Esophagus squamous epithelium (tissue), 4 donors: ENCODE data around the gene ATP7A.

Source experiments
- POLR2A ChIP-seq, 4 donors: fragments of 450-650 bp; IDR thresholded peaks; one replicate each; pipeline ENCODE4 v1.6.1; 2017; ENCODE audit warnings: antibody characterized with exemption in 4 of 4, mild to moderate bottlenecking in 4 of 4, moderate library complexity in 3 of 4
- TF ChIP-seq, protein P1 (sequence below), 6 experiments: fragments of 450-650 bp in 4 of 6; fragments of 200-600 bp in 2 of 6; sonication (generic) in 2 of 6; IDR thresholded peaks; one replicate each; pipeline ENCODE4 v1.5.1; 2016 to 2019; ENCODE audit warnings: antibody characterized with exemption in 6 of 6, mild to moderate bottlenecking in 4 of 6, moderate library complexity in 4 of 6

- TF ChIP-seq, protein P1, sequence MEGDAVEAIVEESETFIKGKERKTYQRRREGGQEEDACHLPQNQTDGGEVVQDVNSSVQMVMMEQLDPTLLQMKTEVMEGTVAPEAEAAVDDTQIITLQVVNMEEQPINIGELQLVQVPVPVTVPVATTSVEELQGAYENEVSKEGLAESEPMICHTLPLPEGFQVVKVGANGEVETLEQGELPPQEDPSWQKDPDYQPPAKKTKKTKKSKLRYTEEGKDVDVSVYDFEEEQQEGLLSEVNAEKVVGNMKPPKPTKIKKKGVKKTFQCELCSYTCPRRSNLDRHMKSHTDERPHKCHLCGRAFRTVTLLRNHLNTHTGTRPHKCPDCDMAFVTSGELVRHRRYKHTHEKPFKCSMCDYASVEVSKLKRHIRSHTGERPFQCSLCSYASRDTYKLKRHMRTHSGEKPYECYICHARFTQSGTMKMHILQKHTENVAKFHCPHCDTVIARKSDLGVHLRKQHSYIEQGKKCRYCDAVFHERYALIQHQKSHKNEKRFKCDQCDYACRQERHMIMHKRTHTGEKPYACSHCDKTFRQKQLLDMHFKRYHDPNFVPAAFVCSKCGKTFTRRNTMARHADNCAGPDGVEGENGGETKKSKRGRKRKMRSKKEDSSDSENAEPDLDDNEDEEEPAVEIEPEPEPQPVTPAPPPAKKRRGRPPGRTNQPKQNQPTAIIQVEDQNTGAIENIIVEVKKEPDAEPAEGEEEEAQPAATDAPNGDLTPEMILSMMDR (IDR thresholded peaks at IDR 0.05), result no peak
- no peak for TF ChIP-seq POLR2A (IDR thresholded peaks at IDR 0.05)
Observed at GRCh38 chrX:77892887-77893286, 17.6 kb upstream of the ATP7A start.
